SK-N-MC (cell line): Measurements from ENCODE around the gene WNT7A.

ENCODE experiments used
- EZH2 ChIP-seq: fragments of 200-600 bp; sonication (generic); IDR thresholded peaks from one replicate; pipeline ENCODE4 v1.6.1; 2017; ENCODE audit warnings: antibody characterized with exemption
- FOXP2 ChIP-seq: optimal IDR thresholded peaks from 2 replicates; pipeline ENCODE3; 2011; ENCODE audit warnings: mild to moderate bottlenecking, moderate library complexity; ENCODE audit not compliant: insufficient read depth; ENCODE audit errors: extremely low read length, control extremely low read depth
- POLR2AphosphoS5 ChIP-seq: IDR thresholded peaks from 2 replicates; pipeline ENCODE4 v1.6.1; 2012; ENCODE audit warnings: mild to moderate bottlenecking, low read depth, low read length, borderline replicate concordance

GRCh38 chr3:13902648-13903238 is 22.9 kb upstream of the WNT7A start:
- TF ChIP-seq EZH2 (no peak), POLR2AphosphoS5 (no peak), FOXP2 (no peak)
